ENCODE measurements around the gene ZNF639.

GRCh38 chr3:179276001-179276400 lies 46.8 kb upstream of the ZNF639 start:
- TF ChIP-seq EZH2 (IDR thresholded peaks at IDR 0.05; ENCODE audit: low read depth) (no peak), CTCF (conservative IDR thresholded peaks at IDR 0.05) (no peak)
